Suppressor macrophage (primary cell): ENCODE measurements around the gene SCTR.

Source experiments
- DNase-seq, 4 experiments: peaks; one replicate each; pipeline ENCODE4 v3.0.0-alpha.2; 2020 to 2022
- total RNA-seq, 17 experiments: gene quantifications; one replicate each; lab custom pipeline; 2026; ENCODE audit warnings: mixed read lengths in 6 of 17, inconsistent platforms in 3 of 17; lab: John Stamatoyannopoulos, UW

The SCTR gene
- total RNA-seq: 0 to 1.8 (median 0) reads per million in 17 experiments

DNA sequence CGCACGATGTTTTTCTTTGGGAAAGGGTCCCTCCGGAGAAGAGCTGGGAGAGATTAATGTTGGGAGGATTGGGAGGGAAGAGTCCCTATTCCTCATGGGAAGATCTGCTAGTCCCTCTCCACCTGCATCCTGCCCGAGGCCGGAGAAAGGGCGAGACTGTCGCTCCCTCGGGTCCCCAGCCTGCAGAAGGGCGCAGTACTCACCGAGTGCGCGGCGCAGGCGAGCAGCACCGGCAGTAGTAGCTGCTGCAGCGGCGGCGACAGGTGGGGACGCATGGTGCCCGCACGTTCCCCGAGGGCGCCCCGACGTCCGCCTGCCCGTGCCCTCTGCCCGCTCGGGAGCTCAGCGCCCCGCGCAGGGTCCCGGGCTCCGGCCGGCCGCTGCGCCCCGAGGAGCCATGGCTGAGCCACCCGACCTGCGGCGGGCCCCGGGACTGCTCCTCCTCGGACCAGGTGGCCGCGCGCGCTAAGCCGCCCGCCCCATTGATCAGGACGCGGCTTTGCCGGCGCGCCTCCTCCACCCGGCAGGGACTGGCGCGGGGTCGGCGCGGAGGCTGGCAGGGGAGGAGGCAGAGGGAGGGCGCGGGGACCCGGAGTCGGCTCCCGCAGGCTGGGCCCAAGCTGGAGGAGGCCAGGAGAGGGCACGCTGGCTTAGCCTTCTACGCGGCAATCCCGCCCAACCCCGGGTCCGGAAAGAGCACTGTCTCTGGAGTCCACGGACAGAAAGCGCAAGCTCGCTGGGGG lies at the start of gene SCTR:
SCTR (minus strand) TSS at position 532 of the 743 bp plus-strand sequence; CDS start at position 275, 257 bp downstream.
- no peak for DNase-seq

- DNase-seq: no peak
Observed at GRCh38 chr2:119567292-119567691, 43.0 kb upstream of the SCTR start.

GRCh38 chr2:119565481-119565880 lies 41.2 kb upstream of the SCTR start:
- DNase-seq: no peak

DNA sequence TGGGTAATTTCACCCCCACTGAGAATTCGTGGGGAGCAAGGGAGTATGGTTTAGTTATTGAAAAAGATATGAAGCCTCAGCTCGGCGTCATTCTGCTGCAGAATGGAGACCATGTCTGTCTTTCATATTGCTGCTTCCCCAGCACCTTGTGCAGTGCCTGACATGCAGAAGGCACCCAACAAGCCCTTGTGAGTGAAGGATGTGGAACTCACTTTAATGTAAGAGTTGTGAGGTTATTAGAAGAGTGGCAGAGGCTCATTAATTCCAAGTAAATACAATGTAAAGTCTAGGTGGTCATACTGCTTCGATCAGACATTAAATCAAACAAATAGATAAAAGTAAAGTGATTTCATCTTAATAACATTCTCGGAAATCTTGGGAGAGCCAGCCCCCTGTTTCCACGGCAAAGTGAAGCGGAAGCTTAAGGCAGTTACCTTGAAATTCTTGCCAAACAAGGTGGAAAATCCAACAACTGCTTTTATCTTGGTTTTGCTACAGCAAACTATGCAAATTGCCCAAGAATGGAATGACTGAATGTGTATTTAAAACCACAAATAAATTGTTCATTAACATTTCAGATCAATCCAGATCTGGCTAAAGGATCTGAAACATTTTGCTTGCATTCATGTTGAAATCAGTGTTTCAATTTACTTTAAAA lies 29.5 kb upstream of the SCTR start:
- DNase-seq: no peak

GRCh38 chr2:119552902-119553301 lies 28.6 kb upstream of the SCTR start:
- no peak for DNase-seq

DNA sequence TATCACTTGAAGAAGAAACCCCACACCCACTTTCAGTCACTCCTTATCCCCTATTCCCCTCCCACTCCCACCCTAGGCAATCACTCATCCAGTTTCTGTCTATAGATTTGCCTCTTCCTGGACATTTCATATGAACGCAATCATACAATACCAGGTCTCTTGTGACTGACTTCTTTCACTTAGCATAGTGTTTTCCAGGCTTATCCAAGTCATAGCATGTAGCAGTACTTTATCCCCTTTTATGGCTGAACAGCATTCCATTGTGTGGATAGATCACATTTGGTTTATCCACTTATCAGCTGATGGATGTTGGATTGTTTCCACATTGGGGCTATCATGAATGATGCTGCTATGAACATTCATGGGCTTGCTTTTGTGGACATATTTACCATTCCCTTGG lies 26.6 kb upstream of the SCTR start:
- DNase-seq: no peak

DNA sequence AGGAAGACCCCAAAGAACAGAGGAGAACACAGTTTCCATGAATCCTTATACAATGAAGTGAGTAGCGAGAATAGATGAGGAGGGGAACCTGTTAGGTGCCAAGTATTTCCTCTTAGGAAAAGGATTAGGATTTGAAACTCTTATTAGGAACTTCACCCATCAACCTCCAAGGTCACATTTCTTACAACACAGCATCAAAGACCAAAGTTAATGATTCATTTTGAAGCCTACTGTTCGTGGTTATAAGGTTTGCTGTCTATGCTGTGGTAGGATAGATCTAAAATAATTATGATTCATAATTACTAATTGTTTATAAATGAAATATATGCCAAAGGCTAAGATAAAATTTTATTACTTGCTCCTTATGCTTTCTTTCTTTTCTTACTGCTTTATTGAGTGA lies 26.1 kb upstream of the SCTR start:
- no peak for DNase-seq

DNA sequence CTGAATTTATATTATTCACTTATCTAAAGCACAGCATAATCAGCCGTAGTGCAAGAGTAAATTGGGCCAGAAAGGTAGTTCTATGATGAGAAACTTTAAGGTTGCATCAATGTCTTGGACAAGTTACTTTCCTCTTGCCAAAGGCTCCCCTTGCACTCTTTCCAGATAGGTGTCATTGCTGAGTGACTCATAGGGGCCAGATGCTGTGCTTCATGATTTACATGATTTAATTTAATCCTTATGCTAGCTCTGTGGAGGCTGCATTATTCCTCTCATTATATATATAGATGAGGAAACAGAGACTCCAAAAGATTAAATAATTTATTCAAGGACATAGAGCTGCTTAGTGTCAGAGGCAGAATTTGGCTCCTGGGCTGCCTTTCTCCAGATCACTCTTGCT lies 25.0 kb upstream of the SCTR start:
- no peak for DNase-seq

DNA sequence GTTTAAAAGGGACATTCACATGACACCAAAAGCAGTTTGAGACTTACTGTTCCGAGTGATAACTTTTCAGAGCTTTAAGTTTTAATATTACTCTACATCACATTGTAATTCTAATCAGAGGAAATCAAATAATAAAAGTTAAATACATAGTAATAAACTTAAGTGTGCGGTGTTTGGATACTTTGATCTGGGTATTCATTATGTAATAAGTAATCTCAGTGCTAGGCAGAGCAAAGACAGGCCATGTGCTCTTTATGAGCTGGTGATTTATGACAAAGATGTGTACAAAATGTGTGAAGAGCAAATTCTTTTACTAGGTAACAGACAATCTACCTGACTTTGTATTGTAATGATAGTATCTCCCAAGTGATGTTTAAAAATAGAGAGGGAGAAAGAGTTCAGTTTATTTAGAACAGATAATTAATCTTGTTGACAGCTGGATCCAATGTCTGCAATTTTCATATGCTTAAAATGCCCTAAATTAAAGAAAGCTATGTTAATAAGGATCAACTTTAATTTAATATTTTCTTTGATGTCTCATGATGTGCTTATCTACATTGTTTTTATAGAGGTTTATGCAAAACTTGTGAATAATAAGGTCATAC lies 24.3 kb upstream of the SCTR start:
- no peak for DNase-seq

- no peak for DNase-seq
Observed at GRCh38 chr2:119546447-119546767, 22.1 kb upstream of the SCTR start.

DNA sequence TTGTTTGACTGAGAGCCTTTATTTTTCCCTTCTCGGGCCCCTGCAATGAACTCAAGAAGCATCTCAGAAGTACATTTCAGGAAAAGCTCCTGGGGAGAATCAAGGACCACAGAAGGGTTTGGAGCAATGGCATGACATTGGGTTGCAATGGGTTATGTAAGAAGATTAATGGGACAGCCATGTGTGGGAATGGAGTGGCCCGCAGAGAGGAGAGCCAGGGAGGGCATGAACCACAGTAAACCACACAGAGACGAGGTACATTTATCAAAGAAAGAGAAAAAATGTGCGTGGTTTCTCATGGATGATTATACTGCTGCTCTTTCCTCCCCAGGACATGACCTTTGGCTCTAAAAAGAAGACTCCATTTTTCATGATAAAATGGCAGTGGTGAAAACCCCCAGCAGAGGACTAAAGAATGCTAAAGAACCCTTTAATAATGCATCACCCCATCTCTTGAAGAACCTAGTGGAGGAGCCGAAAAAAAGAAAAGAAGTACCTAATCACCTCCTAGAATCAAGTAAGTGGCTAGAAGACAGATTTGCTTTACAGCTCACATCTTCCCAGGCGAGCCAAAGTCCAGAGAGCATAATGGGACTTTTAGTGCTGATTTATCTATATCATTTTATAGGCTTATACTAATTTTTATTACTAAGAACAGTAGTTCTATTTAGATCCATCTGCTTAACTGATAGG lies 21.6 kb upstream of the SCTR start:
- DNase-seq: no peak

DNA sequence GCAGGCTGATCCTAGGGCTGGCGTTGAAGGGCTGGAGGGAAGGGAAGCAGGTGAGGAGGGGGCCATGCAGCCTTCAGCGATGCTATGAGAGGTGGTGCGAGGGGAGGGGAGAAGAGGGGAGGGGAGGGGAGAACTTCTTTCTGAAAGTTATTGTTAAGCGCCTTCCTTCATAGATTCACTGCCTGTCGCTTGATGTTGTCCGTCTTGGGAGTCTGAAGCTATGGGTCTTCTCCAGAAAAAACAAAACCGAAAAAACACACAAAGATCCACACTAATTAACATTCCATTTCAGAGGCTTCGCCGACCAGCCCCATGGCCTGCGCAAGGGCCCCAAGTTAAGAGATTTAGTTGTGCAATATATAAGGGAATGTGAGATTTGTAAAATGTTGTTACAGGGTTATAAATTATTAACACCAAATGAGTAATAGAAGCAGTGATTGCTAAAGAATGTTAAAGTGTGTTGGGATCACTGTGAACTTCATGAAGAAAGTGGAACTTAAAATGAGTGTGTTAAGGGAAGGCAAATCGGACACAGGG lies 20.7 kb upstream of the SCTR start:
- DNase-seq: no peak

- peak; percentile 69 to 84 (median 70) for DNase-seq
Observed at GRCh38 chr2:119544075-119544938, 20.0 kb upstream of the SCTR start, which contains the start of gene CFAP221. Gene CFAP221, plus strand, starts transcription at chr2:119544449. Its CDS starts 1,683 bp downstream, at chr2:119546132.

DNA sequence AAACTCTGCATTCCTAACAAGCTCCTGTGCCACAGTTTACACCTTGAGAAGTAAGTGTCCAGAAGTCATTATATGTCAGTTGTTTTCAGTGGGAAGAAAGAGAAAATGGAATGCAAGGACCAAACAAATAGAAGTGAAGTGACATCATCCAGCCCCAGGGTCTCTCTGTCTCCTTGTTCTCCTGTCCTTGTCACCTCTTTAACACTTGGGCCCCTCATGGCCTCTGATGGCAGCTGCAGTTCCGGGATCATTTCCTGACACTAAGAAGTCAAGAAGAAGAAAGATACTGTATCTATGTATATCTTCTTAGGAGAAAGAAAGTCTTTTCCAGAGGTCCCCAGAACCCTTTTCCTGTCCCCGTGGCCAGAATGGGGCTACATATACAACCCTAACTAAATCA lies 17.2 kb upstream of the SCTR start:
- no peak for DNase-seq

DNA sequence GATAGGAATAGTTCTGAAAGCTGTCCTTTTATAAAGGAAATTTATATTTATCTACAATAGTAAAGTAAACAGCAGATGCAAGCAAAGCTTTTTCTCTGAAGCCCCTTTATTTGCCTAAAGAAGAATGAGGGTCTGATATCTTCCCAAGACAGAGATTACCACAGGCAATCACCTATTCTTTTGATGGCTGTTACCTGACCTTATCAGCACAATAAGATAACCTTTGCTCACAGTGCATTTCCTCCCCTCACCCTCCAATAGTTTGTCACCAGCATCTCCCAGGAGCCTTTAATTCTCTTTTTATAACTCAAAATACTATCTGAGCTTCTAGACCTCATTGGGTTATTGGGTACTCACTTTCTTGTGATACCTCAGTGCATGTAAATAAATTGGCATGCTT lies 13.5 kb upstream of the SCTR start:
- no peak for DNase-seq

DNA sequence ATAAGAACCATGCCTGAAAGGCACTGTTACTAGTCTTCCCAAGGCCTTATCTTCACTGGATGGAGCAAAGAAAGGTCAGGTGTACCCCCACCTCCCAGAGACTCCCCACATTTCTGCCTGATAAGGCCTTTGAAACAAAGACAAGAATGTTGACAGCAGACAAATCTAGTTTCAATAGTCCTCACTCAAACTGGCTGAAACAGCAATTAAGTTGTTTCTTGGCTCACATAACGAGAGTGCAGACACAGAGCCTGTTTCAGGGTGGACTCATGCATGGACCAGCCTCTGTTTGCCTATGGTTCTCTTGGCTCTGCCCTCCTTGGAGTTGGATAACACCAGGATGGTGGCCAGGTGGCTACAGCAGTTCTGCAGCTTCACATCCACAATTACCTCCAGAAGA lies 12.4 kb upstream of the SCTR start:
- DNase-seq: no peak

DNA sequence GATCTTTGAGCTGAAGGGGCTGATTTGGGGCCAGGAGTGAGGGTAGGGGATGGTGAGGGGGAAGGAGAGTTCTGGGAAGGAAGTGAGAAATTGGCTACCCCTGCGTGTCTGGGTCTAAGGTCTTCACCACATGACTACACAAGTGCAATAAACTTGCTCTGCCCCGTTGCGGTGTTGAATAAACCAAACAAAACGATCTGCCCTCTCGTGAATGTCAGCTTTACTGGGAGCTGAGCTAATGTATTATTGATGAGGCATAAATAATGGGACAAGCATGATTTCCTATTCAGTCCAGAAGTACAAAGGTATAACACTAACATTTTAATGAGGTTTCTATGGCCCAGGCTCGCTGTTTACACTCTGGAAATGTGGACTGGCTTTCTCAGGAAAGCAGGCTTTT lies 11.9 kb upstream of the SCTR start:
- DNase-seq: no peak

DNA sequence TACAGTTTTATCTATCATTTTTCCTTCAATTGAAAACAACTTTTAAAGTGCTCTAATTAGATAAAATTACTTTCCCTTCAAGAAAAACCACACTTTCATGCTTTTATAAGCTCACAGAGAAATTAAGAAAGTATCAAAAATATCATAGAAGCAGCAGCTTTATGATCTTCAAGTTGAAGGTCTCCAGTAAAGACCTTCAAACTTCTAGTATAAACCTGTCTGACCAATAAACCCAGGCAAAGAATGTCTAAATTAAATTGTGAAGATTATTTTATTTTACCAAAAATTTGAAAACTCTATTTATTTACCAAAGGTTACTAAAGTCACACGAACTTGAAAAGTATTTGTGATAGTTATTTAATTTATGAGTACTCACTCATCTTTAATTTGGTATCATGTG lies 9.3 kb upstream of the SCTR start:
- no peak for DNase-seq

DNA sequence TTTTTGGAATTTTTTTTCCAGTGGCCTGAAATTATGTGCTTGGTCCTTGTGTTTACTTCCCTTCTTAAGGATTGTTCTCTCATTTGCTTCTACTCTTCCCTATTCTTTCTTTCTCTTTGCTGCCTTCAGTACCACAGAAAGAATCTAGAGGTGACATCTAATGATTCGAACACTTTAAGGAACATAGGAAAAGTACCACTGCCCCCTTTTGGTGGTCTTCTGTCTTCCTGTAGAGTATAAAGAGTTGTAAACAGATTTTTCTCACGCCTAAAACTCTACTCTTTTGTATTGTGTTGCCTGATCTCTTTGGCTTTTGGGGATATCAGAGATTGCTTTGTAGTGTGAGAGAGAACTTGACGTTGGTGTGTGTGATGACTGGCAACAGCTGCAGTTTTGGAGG lies 7.0 kb upstream of the SCTR start:
- DNase-seq: no peak

DNA sequence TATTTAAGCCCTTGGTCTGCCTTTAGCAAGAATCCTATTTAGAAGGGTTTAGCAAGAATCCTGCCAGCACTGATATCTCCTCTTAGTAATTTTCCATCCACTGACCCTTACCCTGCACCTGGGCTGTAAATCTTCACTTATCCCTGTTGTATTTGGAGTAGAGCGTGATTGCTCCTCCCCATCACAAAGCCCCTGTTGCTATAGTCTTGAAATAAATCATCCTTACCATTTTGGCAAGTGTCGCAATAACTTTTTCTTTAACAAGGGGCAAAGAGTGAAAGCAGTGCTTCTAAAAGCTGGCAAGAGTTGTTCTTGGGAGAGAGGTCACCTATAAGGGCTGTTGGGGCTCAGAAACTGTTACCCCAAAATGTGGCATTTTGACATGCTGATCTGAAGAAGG lies 3.7 kb upstream of the SCTR start:
- no peak for DNase-seq

DNA sequence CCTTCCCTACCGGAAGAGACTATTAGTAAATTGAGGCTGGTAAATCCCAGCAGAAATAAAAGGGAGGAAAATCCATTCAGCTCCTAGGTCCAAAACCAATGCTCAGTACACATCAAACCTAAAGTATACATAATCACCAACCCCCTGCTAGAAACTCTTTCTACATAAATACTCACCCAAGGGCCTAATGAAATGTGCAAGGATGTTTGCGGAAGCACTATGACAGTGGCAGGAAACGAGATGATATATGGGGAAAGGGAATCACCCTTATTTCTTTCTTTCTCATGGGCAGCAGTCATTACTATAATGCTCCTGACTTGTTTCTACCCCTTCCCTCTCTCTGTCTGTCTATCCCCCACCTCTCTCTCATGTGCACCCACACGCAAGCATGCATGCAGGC lies 1.3 kb upstream of the SCTR start:
- no peak for DNase-seq

- no peak for DNase-seq
Observed at GRCh38 chr2:119523383-119523951, 816 bp downstream of the SCTR start.
